OCI-LY3 (cell line): ENCODE results near the gene TK1.

Experiments
- CTCF ChIP-seq: fragments of 200-600, 300-600 bp; sonication (generic); IDR thresholded peaks from 2 replicates; pipeline ENCODE4 v1.5.1; 2014; ENCODE audit warnings: antibody characterized with exemption, low read length, low read depth
- EZH2phosphoT487 ChIP-seq: fragments of 200-600 bp; shearing (Covaris generic); IDR thresholded peaks from 2 replicates; pipeline ENCODE4 v1.6.1; 2018; ENCODE audit warnings: antibody characterized with exemption, mixed run types, low read depth

- TF ChIP-seq EZH2phosphoT487, result no peak
- no peak for TF ChIP-seq CTCF
Measured at GRCh38 chr17:78175643-78175981, 11.2 kb downstream of the TK1 start.
